Measurements from ENCODE around the gene KDM3B. TPM values are rescaled to one million over a fixed set of nuclear protein-coding genes. Genes with fewer than 3 reads are reported as not detected.

Gene KDM3B
- total and polyA plus RNA-seq, 2 experiments from 2014 or later, result 25.8 to 86.6 TPM

GRCh38 chr5:138471052-138471361 lies 118.5 kb downstream of the KDM3B start (continued):
- TF ChIP-seq, protein P1, sequence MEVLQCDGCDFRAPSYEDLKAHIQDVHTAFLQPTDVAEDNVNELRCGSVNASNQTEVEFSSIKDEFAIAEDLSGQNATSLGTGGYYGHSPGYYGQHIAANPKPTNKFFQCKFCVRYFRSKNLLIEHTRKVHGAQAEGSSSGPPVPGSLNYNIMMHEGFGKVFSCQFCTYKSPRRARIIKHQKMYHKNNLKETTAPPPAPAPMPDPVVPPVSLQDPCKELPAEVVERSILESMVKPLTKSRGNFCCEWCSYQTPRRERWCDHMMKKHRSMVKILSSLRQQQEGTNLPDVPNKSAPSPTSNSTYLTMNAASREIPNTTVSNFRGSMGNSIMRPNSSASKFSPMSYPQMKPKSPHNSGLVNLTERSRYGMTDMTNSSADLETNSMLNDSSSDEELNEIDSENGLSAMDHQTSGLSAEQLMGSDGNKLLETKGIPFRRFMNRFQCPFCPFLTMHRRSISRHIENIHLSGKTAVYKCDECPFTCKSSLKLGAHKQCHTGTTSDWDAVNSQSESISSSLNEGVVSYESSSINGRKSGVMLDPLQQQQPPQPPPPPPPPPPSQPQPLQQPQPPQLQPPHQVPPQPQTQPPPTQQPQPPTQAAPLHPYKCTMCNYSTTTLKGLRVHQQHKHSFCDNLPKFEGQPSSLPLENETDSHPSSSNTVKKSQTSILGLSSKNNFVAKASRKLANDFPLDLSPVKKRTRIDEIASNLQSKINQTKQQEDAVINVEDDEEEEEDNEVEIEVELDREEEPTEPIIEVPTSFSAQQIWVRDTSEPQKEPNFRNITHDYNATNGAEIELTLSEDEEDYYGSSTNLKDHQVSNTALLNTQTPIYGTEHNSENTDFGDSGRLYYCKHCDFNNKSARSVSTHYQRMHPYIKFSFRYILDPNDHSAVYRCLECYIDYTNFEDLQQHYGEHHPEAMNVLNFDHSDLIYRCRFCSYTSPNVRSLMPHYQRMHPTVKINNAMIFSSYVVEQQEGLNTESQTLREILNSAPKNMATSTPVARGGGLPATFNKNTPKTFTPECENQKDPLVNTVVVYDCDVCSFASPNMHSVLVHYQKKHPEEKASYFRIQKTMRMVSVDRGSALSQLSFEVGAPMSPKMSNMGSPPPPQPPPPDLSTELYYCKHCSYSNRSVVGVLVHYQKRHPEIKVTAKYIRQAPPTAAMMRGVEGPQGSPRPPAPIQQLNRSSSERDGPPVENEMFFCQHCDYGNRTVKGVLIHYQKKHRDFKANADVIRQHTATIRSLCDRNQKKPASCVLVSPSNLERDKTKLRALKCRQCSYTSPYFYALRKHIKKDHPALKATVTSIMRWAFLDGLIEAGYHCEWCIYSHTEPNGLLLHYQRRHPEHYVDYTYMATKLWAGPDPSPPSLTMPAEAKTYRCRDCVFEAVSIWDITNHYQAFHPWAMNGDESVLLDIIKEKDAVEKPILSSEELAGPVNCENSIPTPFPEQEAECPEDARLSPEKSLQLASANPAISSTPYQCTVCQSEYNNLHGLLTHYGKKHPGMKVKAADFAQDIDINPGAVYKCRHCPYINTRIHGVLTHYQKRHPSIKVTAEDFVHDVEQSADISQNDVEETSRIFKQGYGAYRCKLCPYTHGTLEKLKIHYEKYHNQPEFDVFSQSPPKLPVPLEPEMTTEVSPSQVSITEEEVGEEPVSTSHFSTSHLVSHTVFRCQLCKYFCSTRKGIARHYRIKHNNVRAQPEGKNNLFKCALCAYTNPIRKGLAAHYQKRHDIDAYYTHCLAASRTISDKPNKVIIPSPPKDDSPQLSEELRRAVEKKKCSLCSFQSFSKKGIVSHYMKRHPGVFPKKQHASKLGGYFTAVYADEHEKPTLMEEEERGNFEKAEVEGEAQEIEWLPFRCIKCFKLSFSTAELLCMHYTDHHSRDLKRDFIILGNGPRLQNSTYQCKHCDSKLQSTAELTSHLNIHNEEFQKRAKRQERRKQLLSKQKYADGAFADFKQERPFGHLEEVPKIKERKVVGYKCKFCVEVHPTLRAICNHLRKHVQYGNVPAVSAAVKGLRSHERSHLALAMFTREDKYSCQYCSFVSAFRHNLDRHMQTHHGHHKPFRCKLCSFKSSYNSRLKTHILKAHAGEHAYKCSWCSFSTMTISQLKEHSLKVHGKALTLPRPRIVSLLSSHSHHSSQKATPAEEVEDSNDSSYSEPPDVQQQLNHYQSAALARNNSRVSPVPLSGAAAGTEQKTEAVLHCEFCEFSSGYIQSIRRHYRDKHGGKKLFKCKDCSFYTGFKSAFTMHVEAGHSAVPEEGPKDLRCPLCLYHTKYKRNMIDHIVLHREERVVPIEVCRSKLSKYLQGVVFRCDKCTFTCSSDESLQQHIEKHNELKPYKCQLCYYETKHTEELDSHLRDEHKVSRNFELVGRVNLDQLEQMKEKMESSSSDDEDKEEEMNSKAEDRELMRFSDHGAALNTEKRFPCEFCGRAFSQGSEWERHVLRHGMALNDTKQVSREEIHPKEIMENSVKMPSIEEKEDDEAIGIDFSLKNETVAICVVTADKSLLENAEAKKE (CRISPR knock-in tag; IDR thresholded peaks at IDR 0.05), result no peak

DNA sequence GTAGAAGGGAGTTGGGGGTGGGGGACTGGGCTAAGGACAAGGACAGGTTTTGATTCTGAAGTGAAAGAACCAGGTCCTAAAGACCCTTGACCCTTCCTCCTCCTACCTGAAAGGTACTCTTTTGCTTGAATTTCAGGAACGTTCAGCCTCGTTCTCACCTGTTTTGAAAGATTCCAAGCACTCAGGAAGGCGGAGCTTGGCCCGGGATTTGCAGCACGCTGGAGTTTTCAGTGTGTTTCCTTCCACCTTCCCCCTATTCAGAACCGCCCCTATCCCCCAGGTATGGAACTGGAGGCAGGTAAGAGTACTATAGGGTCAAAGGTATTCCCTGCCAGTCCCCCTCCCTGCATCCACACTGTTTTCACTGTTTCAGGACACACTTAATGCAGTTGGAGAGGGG lies 119.9 kb downstream of the KDM3B start:
- Histone ChIP-seq H3K4me2 (no peak overlapping the region), H3K4me3 (no peak overlapping the region), H4K20me1 (replicated peaks; ENCODE audit: insufficient read depth) (peaks cover 8% of the 10 kb centered on the region; the same call in 1 of the 2 replicates), H3K27me3 (ENCODE audit: insufficient read depth) (peaks cover 7% of the 10 kb centered on the region; the same call in 1 of the 2 replicates), H2AFZ (peak overlapping the region; percentile 65; the same call in 1 of the 2 replicates), H3F3A (replicated peaks; ENCODE audit: low read depth) (peaks cover 6% of the 10 kb centered on the region), H3K9me2 (ENCODE audit: insufficient read depth) (no peaks in the 10 kb centered on the region), H3K36me3 (ENCODE audit: insufficient read depth) (0 out of 2 replicates have a peak, but pooled peaks cover 3% of the 10 kb centered on the region), H3K27ac (ENCODE audit: low read depth) (no peak overlapping the region), H3K4me1 (ENCODE audit: insufficient read depth) (peaks cover 5% of the 10 kb centered on the region), H3K79me2 (replicated peaks; ENCODE audit: insufficient read depth) (no peaks in the 10 kb centered on the region)
- H3K4me1 Mint-ChIP-seq, result peaks cover 19% of the 10 kb centered on the region; the same call in 2 of the 3 replicates
- peak overlapping the region; percentile 38; the same call in 2 of the 3 replicates for H3K4me3 Mint-ChIP-seq
- DNase-seq (ENCODE audit: low spot score), result peak; percentile 73
- H3K27me3 Mint-ChIP-seq (ENCODE audit: insufficient read depth, low read depth, poor library complexity), result peaks cover 36% of the 10 kb centered on the region
- ATAC-seq, result peak; percentile 8
- H3K9me3 Mint-ChIP-seq, result peaks cover 6% of the 10 kb centered on the region; the same call in 2 of the 3 replicates
- H3K27ac Mint-ChIP-seq, result peak overlapping the region; percentile 78; the same call in 1 of the 2 replicates
- H3K36me3 Mint-ChIP-seq (ENCODE audit: low read depth), result peaks cover 18% of the 10 kb centered on the region
- TF ChIP-seq STAT1 (IDR thresholded peaks at IDR 0.05; ENCODE audit: unreplicated experiment) (no peak), JUNB (IDR thresholded peaks at IDR 0.05; ENCODE audit: unreplicated experiment) (no peak), ZNF331 (CRISPR knock-in tag; IDR thresholded peaks at IDR 0.05; ENCODE audit: low read depth) (no peak), ZNF114 (CRISPR knock-in tag; IDR thresholded peaks at IDR 0.05) (no peak), CREB1 (CRISPR knock-in tag; IDR thresholded peaks at IDR 0.05; ENCODE audit: low read depth) (no peak), EZH2phosphoT487 (IDR thresholded peaks at IDR 0.05; ENCODE audit: unreplicated experiment) (no peak), EZH2 (IDR thresholded peaks at IDR 0.05; ENCODE audit: low read depth, unreplicated experiment) (no peak)
- TF ChIP-seq, protein P1 (CRISPR knock-in tag; IDR thresholded peaks at IDR 0.05), result no peak

All from GM23338 (cell line).